Ishikawa (cell line): Measurements from ENCODE around the gene FAM50A.

Source experiments
- CEBPB ChIP-seq: IDR thresholded peaks from 2 replicates; pipeline ENCODE4 v1.6.1; 2012
- CREB1 ChIP-seq: IDR thresholded peaks from 2 replicates; pipeline ENCODE4 v1.6.1; 2012; ENCODE audit warnings: low read depth
- EGR1 ChIP-seq: IDR thresholded peaks from 2 replicates; pipeline ENCODE4 v1.6.1; 2012
- EP300 ChIP-seq: IDR thresholded peaks from 2 replicates; pipeline ENCODE4 v1.6.1; 2012; ENCODE audit warnings: borderline replicate concordance
- FOXM1 ChIP-seq: IDR thresholded peaks from 2 replicates; pipeline ENCODE4 v1.6.1; 2012; ENCODE audit warnings: low read depth, borderline replicate concordance
- MAX ChIP-seq: IDR thresholded peaks from 2 replicates; pipeline ENCODE4 v1.6.1; 2012
- NFIC ChIP-seq: IDR thresholded peaks from 2 replicates; pipeline ENCODE4 v1.6.1; 2012
- RAD21 ChIP-seq: IDR thresholded peaks from 2 replicates; pipeline ENCODE4 v1.6.1; 2012; ENCODE audit warnings: low read depth
- REST ChIP-seq: IDR thresholded peaks from 2 replicates; pipeline ENCODE4 v1.6.1; 2012; ENCODE audit warnings: low read depth, mild to moderate bottlenecking
- TAF1 ChIP-seq: IDR thresholded peaks from 2 replicates; pipeline ENCODE4 v1.6.1; 2012; ENCODE audit warnings: low read depth, mild to moderate bottlenecking
- TCF12 ChIP-seq: IDR thresholded peaks from 2 replicates; pipeline ENCODE4 v1.6.1; 2012; ENCODE audit warnings: low read depth
- TEAD4 ChIP-seq: IDR thresholded peaks from 2 replicates; pipeline ENCODE4 v1.6.1; 2012
- USF1 ChIP-seq: IDR thresholded peaks from 2 replicates; pipeline ENCODE4 v1.6.1; 2012
- YY1 ChIP-seq: IDR thresholded peaks from 2 replicates; pipeline ENCODE4 v1.6.1; 2012; ENCODE audit warnings: low read depth
- ZBTB7A ChIP-seq: IDR thresholded peaks from 2 replicates; pipeline ENCODE4 v1.6.1; 2012; ENCODE audit warnings: low read depth

Gene FAM50A

GRCh38 chrX:154478728-154479622 lies 35.0 kb downstream of the FAM50A start, which contains the start of gene LAGE3:
Gene LAGE3 (minus strand): TSS chrX:154479281. CDS start chrX:154478915, 366 bp downstream.
- TF ChIP-seq CEBPB (no peak), EP300 (no peak), EGR1 (no peak), CREB1 (no peak), ZBTB7A (no peak), TEAD4 (no peak), TAF1 (peak; percentile 18; the same call in 1 of the 2 replicates), REST (no peak), YY1 (no peak), FOXM1 (no peak), RAD21 (no peak), USF1 (0 out of 2 replicates have a peak, but pooled peaks have one; percentile 29), MAX (peak; percentile 98), NFIC (no peak), TCF12 (no peak)

- no peak for TF ChIP-seq NFIC
- no peak for TF ChIP-seq MAX
- no peak for TF ChIP-seq FOXM1
- no peak for TF ChIP-seq CEBPB
- TF ChIP-seq TAF1: no peak
- TF ChIP-seq TEAD4: no peak
- no peak for TF ChIP-seq YY1
These were observed 37.3 kb downstream of the FAM50A start for GRCh38 chrX:154481195-154481594.

- TF ChIP-seq TCF12 (no peak), NFIC (no peak), EGR1 (no peak), REST (no peak), USF1 (no peak), EP300 (no peak), TEAD4 (no peak)
These were observed 38.1 kb downstream of the FAM50A start for GRCh38 chrX:154481911-154482601.

GRCh38 chrX:154482786-154483185 lies 38.8 kb downstream of the FAM50A start:
- no peak for TF ChIP-seq CREB1
- TF ChIP-seq TAF1: no peak
- no peak for TF ChIP-seq YY1
- TF ChIP-seq USF1: no peak
- TF ChIP-seq ZBTB7A: no peak
- TF ChIP-seq FOXM1: no peak
- no peak for TF ChIP-seq EGR1
- no peak for TF ChIP-seq TEAD4
- TF ChIP-seq REST: no peak
- TF ChIP-seq TCF12: no peak
- TF ChIP-seq RAD21: no peak
- no peak for TF ChIP-seq CEBPB
- no peak for TF ChIP-seq NFIC
- TF ChIP-seq MAX: no peak
- no peak for TF ChIP-seq EP300
